Stromal cell of bone marrow (primary cell): ENCODE results near the gene STK17A.

Experiments used
- DNase-seq: peaks from one replicate; pipeline ENCODE4 v3.0.0-alpha.2; 2012; ENCODE audit warnings: low read depth

Gene STK17A

GRCh38 chr7:43582503-43583423 is at the start of gene STK17A:
Gene STK17A (plus strand): TSS chr7:43583108. CDS start chr7:43583244, 136 bp downstream.
- DNase-seq: peak; percentile 79

- peak; percentile 22 for DNase-seq
Observed at GRCh38 chr7:43533801-43534479, 49.0 kb upstream of the STK17A start.

GRCh38 chr7:43535031-43535451 is 47.9 kb upstream of the STK17A start:
- peak; percentile 24 for DNase-seq

- DNase-seq: peak; percentile 87
Observed at GRCh38 chr7:43535810-43536585, 46.9 kb upstream of the STK17A start.

GRCh38 chr7:43536773-43537172 is 46.1 kb upstream of the STK17A start:
- DNase-seq: no peak

GRCh38 chr7:43537765-43538403 is 45.0 kb upstream of the STK17A start:
- DNase-seq: no peak

GRCh38 chr7:43538404-43538771 is 44.5 kb upstream of the STK17A start:
- DNase-seq: no peak

GRCh38 chr7:43540471-43540870 is 42.4 kb upstream of the STK17A start:
- no peak for DNase-seq

GRCh38 chr7:43542716-43543115 is 40.2 kb upstream of the STK17A start:
- DNase-seq: no peak

GRCh38 chr7:43546231-43546630 is 36.7 kb upstream of the STK17A start:
- DNase-seq: no peak

GRCh38 chr7:43550427-43550826 is 32.5 kb upstream of the STK17A start:
- no peak for DNase-seq

- no peak for DNase-seq
Observed at GRCh38 chr7:43552122-43552521, 30.8 kb upstream of the STK17A start.

GRCh38 chr7:43553999-43554398 is 28.9 kb upstream of the STK17A start:
- DNase-seq: peak; percentile 44

- DNase-seq: no peak
Observed at GRCh38 chr7:43554423-43554822, 28.5 kb upstream of the STK17A start.

GRCh38 chr7:43557831-43558495 is 24.9 kb upstream of the STK17A start:
- DNase-seq: no peak

GRCh38 chr7:43559171-43559945 is 23.6 kb upstream of the STK17A start:
- DNase-seq: no peak

GRCh38 chr7:43559946-43560335 is 23.0 kb upstream of the STK17A start:
- DNase-seq: no peak

- DNase-seq: no peak
Observed at GRCh38 chr7:43560742-43561330, 22.1 kb upstream of the STK17A start.

GRCh38 chr7:43562383-43562782 is 20.5 kb upstream of the STK17A start:
- no peak for DNase-seq

- DNase-seq: no peak
Observed at GRCh38 chr7:43565786-43566185, 17.1 kb upstream of the STK17A start.
